Measurements from ENCODE around the gene TLR7. TPM values are rescaled to one million over a fixed set of nuclear protein-coding genes. Genes with fewer than 3 reads are reported as not detected.

Gene TLR7
- total and polyA plus RNA-seq, 9 of the 15 experiments (the other 6 are each of a cell fraction or from before 2014, with no cell fraction given): 0.04 to 0.13 (median 0.07) TPM; not detected in 6

- no TSS peak for BruUV-seq (replicated peaks)
- 0% methylated on average over 1 of the region's 1 CpG for WGBS (ENCODE audit: insufficient coverage, low coverage, missing lambda C conversion rate)
- Histone ChIP-seq H3K36me3 (ENCODE audit: control insufficient read depth, insufficient read depth, low read length) (no peaks in the 10 kb centered on the region), H2AFZ (ENCODE audit: low read depth, low read length) (no peak overlapping the region), H4K20me1 (replicated peaks; ENCODE audit: control insufficient read depth, insufficient read depth, low read length) (no peaks in the 10 kb centered on the region), H3K9me1 (ENCODE audit: control insufficient read depth, insufficient read depth, low read length) (no peaks in the 10 kb centered on the region), H3K79me2 (ENCODE audit: control insufficient read depth, insufficient read depth, low read length) (no peaks in the 10 kb centered on the region), H3K4me3 (no peak overlapping the region), H3K27me3 (ENCODE audit: control insufficient read depth in 2 of 2, insufficient read depth in 2 of 2, low read length in 2 of 2) (no peaks in the 10 kb centered on the region; a peak in 1 of 5 replicates), H3K27ac (ENCODE audit: extremely low read depth, low read depth, low read length) (no peak overlapping the region), H3K4me2 (ENCODE audit: insufficient read depth, low read length) (no peak overlapping the region), H3K9ac (ENCODE audit: insufficient read depth in 1 of 2, low read depth in 2 of 2, low read length in 2 of 2) (no peak overlapping the region), H3K4me1 (replicated peaks in 1 of 2; ENCODE audit: control insufficient read depth in 2 of 2, insufficient read depth in 2 of 2, low read length in 2 of 2) (no peaks in the 10 kb centered on the region), H3K9me3 (replicated peaks; ENCODE audit: control insufficient read depth, insufficient read depth, low read depth, low read length) (no peaks in the 10 kb centered on the region)
- FAIRE-seq (no peak), DNase-seq (ENCODE audit: extremely low read depth in 1 of 4, low spot score in 3 of 4) (no peak), ATAC-seq (no peak)
- TF ChIP-seq, protein P1, sequence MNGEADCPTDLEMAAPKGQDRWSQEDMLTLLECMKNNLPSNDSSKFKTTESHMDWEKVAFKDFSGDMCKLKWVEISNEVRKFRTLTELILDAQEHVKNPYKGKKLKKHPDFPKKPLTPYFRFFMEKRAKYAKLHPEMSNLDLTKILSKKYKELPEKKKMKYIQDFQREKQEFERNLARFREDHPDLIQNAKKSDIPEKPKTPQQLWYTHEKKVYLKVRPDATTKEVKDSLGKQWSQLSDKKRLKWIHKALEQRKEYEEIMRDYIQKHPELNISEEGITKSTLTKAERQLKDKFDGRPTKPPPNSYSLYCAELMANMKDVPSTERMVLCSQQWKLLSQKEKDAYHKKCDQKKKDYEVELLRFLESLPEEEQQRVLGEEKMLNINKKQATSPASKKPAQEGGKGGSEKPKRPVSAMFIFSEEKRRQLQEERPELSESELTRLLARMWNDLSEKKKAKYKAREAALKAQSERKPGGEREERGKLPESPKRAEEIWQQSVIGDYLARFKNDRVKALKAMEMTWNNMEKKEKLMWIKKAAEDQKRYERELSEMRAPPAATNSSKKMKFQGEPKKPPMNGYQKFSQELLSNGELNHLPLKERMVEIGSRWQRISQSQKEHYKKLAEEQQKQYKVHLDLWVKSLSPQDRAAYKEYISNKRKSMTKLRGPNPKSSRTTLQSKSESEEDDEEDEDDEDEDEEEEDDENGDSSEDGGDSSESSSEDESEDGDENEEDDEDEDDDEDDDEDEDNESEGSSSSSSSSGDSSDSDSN (IDR thresholded peaks at IDR 0.05; ENCODE audit: borderline replicate concordance in 1 of 2, low read depth in 2 of 2, low read length in 2 of 2): no peak
- TF ChIP-seq DACH1 (IDR thresholded peaks at IDR 0.05; ENCODE audit: partially characterized antibody) (no peak), ZNF740 (CRISPR knock-in tag; IDR thresholded peaks at IDR 0.05) (no peak), ZNF740 (tag; IDR thresholded peaks at IDR 0.05) (no peak), THRA (IDR thresholded peaks at IDR 0.05) (no peak)
- in situ Hi-C loops (cut with MboI) (no loop called here), intact Hi-C loops (cut with micrococcal nuclease) (no loop called here)
- ChIA-PET POLR2A (no interaction called here), CTCF (ENCODE audit: low intra/inter-chr PET ratio) (no interaction called here)
These were observed 11.7 kb downstream of the TLR7 start for GRCh38 chrX:12878536-12878935.
